Skin of body (tissue), 2 donors: ENCODE measurements around the gene SLC66A1. TPM values are rescaled to one million over a fixed set of nuclear protein-coding genes. Genes with fewer than 3 reads are reported as not detected.
"Not testable (repeated sequence)": the region's sequence is repeated elsewhere in the genome, so short reads cannot be mapped to it uniquely, and the experiment has no call there.

ENCODE experiments used
- DNase-seq: peaks from one replicate; lab custom pipeline; 2025; lab: John Stamatoyannopoulos, UW
- total RNA-seq: library from RNA; depleted of rRNA; stranded (reverse); fragments of >200 nt; gene quantifications from one replicate; pipeline ENCODE4 v1.2.3, GENCODE V29; 2014

The SLC66A1 gene, protein sequence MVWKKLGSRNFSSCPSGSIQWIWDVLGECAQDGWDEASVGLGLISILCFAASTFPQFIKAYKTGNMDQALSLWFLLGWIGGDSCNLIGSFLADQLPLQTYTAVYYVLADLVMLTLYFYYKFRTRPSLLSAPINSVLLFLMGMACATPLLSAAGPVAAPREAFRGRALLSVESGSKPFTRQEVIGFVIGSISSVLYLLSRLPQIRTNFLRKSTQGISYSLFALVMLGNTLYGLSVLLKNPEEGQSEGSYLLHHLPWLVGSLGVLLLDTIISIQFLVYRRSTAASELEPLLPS
- 6.2 TPM for total RNA-seq

DNA sequence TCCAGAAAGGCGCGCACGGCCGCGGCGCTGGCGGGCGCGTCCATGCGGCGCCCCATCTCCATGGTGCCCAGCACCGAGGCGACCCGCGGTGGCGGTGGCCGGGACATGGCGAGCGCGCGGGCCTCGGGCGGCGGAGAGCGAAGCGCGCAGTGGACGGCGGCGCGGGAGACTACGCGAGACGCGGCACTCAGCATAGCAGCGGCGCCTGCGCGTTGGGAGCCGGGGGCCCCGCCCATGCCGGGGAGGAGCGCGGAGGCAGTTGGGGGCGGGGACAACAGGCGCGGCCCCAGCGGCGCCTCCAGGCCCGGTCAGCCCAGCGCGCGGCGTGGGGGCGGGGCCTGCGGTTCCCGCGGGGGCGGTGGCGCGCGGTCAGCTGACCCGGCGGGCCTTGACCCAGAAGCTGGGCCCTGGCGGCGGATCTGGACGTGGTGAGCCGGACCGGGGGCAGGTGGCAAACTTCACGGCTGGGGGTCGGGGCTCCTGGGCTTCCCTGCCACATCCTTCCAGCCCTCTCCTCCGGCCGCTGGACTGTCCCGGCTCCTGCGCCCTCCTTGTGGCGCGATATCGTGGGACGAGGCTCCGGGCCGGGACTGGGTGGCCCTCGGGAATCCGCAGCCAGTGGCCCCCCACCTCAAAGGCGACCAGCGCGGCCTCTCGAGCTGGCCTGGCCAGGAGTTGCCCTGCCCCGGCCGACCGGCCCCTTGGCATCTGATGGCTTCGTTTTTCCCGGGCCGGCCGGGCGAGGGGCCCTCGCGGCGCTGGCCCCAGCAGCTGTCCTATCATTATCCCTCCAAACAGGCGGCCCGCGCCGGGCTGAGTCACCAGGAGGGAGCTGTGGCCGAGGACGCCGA, at the start of gene SLC66A1, which contains the start of gene AKR7A2:
Gene SLC66A1 (plus strand): TSS at position 396 of the 851 bp plus-strand sequence. CDS start 5,352 bp downstream, outside the sequence.
Gene AKR7A2 (minus strand): TSS at position 214 of the 851 bp plus-strand sequence. CDS start 20 bp downstream, at position 194.
- peak; percentile 83 for DNase-seq

DNA sequence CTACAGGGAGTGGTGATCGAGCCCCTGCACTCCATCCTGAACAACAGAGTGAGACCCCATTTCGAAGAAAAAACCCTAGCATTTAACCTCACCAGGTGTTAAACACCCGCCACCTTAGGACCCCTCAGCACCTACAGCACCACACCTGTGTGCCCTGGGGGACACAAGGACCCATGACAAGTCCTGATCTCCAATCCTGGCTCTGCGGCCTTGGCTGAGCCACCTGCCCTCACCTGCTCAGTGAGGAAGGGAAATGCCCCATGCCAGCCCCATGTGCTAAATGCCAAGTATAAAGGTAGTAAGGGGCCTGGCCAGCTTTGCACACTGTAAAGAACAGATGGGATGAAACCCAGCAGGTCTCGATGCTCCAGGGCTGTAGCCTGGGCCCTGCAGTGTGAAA, 49.4 kb upstream of the SLC66A1 start:
- DNase-seq = no peak

DNA sequence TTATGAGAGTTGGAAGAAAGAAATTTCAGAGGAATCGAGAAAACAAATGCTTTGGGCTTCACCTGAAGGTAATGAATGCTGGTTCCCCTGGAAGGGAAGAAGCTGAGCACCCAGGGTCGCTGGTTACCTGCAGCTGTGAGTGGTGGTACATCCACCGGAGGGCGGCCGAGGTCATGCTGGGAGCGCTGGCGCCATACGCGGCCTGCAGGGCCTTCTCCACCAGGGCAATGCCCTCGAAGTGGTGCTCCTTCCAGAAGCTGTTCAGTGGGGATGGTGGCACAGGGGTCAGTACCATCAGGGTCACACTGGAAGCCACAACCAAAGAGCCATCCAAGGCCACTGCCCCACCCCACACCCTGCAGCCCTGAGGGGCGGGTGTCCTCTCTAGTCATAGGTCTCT, 43.7 kb upstream of the SLC66A1 start:
- DNase-seq = no peak

DNA sequence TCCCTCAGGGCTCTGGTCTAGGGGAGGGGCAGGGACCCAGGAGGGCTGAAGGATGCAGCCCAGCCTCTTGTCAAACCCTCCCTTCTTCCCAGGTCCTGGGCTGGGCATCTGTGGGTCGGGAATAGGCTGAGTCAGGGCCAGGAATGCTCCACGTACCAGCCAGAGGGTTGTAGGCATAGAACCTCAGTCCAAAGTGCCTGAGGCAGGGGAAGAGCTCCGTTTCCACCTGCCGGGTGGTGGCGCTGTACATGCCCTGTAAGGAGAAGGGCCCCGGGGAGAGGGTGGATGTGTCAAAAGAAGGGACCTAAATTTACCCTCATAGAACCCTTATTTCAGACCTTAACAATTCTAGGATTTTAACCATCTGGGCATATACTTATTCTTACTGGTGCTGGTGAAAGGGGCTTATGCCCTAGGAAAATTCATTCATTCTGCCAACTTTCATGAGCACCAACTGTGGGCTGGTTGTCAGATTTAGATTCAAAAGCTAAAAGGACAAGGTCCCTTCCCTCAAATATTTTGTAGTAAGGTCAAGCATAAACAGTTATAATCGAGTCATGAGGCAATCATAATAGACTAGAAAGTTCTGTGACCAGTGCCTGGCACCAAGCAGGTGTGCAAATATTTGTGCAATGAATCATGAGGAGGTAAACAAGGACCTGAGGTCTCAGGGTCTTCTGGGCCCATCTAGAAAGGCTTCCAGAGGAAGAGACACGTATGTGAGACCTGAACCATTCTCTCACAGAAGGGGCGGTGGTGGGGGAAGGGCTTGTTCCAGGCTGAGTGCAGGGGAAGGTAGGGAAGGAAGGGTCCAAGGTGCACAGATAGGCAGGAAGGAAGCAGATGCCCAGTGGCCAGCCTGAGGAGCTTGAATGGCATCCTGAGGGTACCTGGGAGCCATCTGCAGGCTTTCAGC, 42.4 kb upstream of the SLC66A1 start:
- not testable (repeated sequence) for DNase-seq

DNA sequence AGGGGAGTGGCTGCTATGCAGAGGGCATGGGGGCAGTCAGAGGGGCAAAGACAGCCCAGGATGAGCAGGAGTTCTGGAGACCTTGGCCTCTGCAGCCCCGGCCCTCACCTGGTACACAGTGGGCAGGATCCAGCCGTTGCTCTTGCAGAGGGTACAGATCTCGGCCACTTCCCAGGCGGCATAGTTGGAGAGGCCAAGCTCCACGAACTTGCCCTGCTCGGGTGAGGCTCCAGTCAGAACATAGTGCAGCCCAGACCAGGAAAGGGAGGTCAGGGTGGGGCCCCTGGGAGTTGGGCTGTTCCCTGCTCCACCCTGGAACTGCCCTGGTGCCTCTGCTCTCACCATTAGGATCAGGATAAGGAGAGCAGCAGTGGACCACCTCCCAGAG, 41.8 kb upstream of the SLC66A1 start:
- not testable (repeated sequence) for DNase-seq

DNA sequence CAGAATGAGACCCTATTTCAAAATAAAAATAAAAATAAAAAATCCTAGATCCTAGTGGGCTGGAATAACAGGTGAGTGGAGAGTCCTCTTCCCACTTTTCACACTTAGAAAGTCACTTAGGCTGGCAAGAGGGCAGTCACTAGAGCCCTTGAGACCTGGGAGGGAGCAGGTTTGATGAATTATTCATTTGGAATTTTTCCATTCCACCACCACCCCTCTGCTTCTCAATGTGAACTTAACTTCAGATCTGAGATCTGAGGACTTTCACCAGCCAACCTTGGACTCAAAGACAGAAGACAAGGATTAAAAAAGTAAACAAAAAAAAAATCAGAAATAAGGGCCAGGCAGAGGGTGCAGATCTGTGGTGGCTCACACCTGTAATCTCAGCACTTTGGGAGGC, 40.1 kb upstream of the SLC66A1 start:
- DNase-seq = no peak

DNA sequence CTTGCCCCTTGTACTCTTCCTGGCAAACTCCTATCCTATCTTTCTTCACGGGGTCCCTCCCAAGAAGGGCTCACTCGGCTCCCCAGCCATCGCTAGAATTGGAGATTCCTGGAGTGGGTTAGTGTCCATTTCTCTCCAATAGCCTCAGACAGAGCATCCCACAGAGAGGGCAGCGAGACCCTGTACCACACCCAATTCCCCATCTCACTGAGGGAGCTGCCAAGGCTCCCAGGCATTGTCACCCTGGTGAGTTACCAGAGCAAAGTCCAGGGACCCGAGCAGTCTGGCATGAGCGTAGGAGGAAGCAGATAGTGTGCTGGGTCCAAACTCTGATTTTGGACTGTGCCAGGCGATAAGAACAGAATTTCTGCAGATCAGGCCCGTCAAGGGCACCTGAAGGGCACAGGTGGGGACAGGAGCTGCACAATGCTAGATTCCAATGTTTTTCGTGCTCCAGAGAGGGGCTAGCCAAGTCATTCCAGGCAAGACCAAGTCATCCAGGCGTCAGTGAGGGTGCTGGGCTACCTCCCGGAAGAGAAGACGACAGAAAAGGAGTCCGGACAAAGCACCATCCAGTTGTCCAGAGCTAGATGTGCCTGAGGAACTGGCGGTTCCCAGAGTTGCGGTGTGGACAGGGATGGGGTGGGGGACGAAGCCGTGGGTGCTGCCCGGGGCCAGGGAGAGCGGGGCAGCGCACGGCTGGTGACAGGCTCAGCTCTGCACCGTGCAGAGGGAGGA, 38.9 kb upstream of the SLC66A1 start:
- DNase-seq = no peak

DNA sequence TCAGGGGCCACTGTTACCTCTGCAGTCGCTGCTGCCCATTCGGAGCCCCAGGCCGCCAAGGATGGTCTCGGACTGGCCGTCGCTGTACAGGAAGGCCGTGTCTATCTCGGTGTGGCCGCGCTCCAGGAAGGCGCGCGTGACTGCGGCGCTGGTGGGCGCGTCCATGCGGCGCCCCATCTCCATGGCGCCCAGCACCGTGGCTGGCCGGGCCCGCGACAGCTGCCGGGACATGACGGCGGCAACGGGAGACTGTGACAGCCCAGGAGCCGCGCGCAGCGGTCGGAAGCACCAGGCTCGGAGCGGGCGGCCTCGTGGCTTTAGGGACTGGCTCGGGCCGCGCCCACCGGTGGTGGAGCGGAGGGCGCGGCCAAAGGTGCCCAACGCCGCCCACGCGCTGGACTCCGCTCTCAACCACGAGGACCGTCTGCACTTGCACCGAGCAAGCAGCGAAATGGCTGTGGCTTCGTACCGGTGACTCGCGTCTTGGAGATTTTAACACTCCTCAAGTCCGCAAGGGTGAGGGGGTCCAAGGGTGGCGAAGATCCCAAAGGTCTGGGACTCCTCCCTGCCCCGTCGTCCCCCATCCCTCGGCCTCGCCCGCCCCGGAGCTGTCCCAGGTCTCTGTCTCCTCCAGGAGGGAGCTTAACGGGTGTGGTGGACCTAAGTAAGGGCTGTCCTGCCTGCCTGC, 38.1 kb upstream of the SLC66A1 start:
- not testable (repeated sequence) for DNase-seq

DNA sequence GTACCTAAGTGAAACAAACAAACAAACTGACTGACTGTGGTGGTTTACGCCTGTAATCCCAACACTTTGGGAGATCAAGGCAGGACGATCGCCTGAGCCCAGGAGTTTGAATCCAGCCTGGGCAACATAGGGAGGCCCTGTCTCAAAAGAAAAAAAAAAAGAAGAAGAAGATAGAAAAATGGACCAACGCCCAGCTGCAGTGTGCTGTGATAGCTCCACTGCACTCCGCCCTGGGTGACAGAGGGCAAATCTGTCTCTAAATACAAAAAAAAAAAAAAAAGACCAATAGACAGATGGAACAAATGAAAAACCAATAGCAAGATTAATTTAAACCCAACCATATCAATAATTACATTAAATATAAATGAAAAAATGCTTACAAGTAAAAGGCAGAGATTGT, 37.5 kb upstream of the SLC66A1 start:
- no peak for DNase-seq

DNA sequence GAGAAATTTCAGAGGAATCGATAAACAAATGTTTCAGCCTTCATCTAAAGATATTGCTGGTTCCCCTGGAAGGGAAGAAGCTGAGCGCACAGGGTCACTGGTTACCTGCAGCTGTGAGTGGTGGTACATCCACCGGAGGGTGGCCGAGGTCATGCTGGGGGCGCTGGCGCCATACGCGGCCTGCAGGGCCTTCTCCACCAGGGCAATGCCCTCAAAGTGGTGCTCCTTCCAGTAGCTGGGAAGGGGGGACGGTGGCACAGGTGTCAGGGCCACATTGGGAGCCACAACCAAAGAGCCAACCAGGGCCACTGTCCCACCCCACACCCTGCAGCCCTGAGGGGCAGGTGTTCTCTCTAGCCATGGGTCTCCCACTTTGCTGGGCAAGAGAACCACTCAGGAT, 28.2 kb upstream of the SLC66A1 start:
- DNase-seq = no peak

DNA sequence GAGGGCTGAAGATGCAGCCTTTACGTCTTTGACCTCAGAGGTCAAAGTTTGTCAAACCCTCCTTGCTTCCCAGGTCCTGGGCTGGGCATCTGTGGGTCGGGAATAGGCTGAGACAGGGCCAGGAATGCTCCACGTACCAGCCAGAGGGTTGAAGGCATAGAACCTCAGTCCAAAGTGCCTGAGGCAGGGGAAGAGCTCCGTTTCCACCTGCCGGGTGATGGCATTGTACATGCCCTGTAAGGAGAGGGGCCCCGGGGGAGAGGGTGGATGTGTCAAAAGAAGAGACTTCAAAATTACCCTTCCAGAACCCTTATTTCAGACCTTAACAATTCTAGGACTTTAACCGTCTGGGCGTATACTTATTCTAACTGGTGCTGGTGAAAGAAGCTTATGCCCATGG, 27.2 kb upstream of the SLC66A1 start:
- DNase-seq = no peak

DNA sequence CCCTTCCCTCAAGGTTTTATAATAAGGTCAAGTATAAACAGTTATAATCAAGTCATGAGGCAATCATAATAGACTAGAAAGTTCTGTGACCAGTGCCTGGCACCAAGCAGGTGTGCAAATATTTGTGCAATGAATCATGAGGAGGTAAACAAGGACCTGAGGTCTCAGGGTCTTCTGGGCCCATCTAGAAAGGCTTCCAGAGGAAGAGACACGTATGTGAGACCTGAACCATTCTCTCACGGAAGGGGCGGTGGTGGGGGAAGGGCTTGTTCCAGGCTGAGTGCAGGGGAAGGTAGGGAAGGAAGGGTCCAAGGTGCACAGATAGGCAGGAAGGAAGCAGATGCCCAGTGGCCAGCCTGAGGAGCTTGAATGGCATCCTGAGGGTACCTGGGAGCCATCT, 26.8 kb upstream of the SLC66A1 start:
- DNase-seq = not testable (repeated sequence)

DNA sequence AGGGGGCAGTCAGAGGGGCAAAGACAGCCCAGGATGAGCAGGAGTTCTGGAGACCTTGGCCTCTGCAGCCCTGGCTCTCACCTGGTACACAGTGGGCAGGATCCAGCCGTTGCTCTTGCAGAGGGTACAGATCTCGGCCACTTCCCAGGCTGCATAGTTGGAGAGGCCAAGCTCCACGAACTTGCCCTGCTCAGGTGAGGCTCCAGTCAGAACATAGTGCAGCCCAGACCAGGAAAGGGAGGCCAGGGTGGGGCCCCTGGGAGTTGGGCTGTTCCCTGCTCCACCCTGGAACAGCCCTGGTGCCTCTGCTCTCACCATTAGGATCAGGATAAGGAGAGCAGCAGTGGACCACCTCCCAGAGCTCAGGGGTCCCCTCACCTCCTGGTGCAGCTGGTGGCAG, 26.3 kb upstream of the SLC66A1 start:
- DNase-seq = not testable (repeated sequence)

DNA sequence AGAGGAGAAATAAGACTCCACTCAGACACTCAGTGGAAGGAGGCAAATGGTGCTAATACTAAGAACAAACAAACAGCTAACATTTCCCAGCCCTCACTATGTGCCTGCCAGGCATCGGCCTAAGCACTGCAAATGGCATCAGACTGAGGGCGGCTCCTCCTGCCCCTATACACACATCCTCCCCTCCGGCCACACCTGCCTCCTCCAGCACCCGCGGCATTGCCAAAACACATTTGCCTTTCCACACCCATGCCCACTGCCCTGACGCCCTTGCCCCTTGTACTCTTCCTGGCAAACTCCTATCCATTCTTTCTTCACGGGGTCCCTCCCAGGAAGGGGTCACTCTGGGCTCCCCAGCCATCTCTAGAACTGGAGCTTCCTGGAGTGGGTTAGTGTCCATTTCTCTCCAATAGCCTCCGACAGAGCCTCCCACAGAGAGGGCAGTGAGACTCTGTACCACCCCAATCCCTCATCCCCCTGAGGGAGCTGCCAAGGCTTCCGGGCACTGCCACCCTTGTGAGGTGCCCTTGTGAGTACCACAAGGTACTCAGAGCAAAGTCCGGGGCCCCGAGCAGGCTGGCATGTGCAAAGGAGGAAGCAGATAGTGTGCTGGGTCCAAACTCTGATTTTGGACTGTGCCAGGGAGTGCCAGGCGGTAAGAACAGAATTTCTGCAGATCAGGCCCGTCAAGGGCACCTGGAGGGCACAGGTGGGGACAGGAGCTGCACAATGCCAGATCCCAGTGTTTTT, 24.5 kb upstream of the SLC66A1 start:
- no peak for DNase-seq

DNA sequence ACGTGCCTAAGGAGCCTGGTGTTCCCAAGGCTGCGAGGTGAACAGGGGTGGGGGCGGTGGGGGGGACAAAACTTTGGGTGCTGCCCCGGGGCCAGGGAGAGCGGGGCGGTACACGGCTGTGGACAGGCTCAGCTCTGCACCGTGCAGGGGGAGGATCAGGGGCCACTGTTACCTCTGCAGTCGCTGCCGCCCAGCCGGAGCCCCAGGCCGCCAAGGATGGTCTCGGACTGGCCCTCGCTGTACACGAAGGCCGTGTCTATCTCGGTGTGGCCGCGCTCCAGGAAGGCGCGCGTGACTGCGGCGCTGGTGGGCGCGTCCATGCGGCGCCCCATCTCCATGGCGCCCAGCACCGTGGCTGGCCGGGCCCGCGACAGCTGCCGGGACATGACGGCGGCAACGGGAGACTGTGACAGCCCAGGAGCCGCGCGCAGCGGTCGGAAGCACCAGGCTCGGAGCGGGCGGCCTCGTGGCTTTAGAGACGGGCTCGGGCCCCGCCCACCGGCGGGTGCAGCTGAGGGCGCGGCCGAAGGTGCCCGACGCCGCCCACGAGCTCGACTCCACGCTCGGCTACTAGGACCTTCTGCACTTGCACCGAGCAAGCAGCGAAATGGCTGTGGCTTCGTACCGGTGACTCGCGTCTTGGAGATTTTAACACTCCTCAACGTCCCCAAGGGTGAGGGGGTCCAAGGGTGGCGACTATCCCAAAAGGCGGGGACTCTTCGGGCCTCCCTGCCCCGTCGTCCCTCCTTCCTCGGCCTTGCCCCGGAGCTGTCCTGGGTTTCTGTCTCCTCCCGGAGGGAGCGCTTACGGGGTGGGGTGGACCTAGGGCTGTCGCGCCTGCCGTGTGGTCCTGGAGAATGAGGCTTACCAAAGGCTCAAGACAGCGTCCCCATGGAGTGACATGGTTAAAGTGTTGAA, 23.5 kb upstream of the SLC66A1 start, which contains the start of gene AKR7A3:
Gene AKR7A3 (minus strand): TSS at position 447 of the 918 bp plus-strand sequence. CDS start 61 bp downstream, at position 386.
- not testable (repeated sequence) for DNase-seq

DNA sequence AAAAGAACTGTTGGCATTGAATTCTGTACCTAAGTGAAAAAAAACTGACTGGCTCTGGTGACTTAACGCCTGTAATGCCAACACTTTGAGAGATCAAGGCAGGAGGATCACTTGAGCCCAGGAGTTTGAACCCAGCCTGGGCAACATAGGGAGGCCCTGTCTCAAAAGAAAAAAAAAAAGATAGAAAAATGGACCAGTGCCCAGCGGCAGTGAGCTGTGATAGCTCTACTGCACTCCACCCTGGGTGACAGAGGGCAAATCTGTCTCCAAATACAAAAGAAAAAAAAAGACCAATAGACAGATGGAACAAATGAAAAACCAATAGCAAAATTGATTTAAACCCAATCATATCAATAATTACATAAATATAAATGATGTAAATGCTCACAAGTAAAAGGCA, 22.9 kb upstream of the SLC66A1 start:
- no peak for DNase-seq

DNA sequence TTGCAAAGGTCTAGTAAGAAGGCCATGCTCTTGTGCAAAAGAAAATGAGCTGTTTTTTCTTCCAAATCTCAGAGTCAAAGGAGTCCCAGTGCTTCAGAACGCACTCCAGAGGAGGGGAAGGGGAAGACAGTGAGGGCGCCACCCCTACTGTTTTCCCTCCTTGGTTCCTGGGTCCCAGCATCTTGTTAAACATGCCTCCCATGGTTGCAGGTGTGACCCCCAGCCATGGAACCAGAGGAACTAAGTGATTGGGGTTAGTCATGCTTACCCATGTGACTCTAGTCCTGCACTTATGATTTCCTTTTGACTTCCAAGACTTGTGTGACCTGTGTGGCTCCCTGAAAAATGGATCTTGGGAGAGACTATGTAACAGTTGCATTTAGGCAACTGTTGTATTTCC, 17.5 kb upstream of the SLC66A1 start:
- DNase-seq = no peak

DNA sequence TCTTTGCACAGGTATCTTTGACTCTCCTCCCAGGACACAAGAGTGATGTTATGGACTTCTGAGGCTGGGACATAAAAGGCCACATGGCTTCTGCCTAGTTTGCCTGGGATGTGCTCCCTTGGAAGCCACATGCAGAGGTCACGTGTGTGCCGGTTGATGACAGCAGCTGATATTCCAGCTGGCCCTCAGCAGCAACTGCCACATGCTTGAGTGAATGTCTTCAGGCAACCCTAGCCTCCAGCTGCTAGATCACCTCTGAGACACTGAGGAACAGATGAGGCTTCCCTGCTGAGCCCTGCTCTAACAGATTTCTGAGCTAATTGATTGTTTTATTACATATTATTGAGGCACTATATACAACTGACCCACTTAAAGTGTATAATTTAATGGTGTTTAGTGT, 11.9 kb upstream of the SLC66A1 start:
- DNase-seq = no peak
